Thyroid gland (tissue), 4 donors: ENCODE data around the gene GAS2.

Experiments
- POLR2A ChIP-seq, 2 donors: fragments of 450-650 bp; IDR thresholded peaks; one replicate each; pipeline ENCODE4 v1.6.1; 2017; ENCODE audit warnings: antibody characterized with exemption in 2 of 2, mild to moderate bottlenecking in 2 of 2, moderate library complexity in 1 of 2
- TF ChIP-seq, protein P1 (sequence below), 6 experiments: fragments of 200-600 bp in 3 of 6; fragments of 450-650 bp in 3 of 6; sonication (generic) in 3 of 6; IDR thresholded peaks; one replicate each; pipeline ENCODE4 v1.5.1; 2016 to 2019; ENCODE audit warnings: antibody characterized with exemption in 6 of 6, mild to moderate bottlenecking in 2 of 6, inconsistent platforms in 1 of 6, moderate library complexity in 1 of 6

DNA sequence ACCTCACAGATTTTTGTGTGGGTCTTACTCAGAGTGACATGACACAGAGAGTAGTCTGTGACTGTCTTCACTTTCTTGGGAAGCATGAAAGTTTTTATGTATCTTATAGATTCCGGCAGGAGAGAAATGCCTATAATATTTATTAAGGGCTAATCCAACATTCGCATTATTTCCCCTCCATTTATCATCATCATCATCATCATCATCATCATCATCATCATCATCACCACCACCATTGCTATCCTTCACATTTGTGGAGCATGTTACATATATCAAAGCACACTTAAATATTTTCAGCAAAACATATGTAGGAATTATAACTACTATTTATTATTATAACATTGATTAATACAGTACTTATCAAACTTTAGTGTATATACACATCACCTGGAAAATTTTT, 66.2 kb downstream of the GAS2 start:
- TF ChIP-seq, protein P1, sequence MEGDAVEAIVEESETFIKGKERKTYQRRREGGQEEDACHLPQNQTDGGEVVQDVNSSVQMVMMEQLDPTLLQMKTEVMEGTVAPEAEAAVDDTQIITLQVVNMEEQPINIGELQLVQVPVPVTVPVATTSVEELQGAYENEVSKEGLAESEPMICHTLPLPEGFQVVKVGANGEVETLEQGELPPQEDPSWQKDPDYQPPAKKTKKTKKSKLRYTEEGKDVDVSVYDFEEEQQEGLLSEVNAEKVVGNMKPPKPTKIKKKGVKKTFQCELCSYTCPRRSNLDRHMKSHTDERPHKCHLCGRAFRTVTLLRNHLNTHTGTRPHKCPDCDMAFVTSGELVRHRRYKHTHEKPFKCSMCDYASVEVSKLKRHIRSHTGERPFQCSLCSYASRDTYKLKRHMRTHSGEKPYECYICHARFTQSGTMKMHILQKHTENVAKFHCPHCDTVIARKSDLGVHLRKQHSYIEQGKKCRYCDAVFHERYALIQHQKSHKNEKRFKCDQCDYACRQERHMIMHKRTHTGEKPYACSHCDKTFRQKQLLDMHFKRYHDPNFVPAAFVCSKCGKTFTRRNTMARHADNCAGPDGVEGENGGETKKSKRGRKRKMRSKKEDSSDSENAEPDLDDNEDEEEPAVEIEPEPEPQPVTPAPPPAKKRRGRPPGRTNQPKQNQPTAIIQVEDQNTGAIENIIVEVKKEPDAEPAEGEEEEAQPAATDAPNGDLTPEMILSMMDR (IDR thresholded peaks at IDR 0.05): no peak
- TF ChIP-seq POLR2A (IDR thresholded peaks at IDR 0.05): no peak
